ENCODE measurements around the gene GART.

DNA sequence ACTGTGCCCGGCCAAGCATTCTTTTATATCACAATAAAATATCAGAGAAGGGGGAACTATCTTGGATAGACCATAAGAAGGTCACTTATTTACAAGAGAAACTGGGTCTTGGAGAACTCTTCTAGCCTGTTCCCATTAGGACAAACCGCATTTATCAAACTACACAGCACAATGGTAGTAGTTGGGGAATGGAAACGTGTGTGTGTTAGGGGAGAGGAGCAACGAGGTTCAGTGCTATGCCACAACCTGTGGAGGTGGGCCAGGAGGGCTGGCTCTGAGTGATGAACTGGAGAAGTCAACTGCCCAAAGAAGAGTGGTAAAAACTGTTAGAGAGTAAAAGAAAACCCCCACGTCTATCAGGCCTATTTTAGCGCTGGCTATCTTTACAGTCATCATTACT is 45.0 kb upstream of the GART start:
- TF ChIP-seq, protein P1, sequence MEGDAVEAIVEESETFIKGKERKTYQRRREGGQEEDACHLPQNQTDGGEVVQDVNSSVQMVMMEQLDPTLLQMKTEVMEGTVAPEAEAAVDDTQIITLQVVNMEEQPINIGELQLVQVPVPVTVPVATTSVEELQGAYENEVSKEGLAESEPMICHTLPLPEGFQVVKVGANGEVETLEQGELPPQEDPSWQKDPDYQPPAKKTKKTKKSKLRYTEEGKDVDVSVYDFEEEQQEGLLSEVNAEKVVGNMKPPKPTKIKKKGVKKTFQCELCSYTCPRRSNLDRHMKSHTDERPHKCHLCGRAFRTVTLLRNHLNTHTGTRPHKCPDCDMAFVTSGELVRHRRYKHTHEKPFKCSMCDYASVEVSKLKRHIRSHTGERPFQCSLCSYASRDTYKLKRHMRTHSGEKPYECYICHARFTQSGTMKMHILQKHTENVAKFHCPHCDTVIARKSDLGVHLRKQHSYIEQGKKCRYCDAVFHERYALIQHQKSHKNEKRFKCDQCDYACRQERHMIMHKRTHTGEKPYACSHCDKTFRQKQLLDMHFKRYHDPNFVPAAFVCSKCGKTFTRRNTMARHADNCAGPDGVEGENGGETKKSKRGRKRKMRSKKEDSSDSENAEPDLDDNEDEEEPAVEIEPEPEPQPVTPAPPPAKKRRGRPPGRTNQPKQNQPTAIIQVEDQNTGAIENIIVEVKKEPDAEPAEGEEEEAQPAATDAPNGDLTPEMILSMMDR (IDR thresholded peaks at IDR 0.05), result no peak
- no peak for TF ChIP-seq POLR2A (IDR thresholded peaks at IDR 0.05)
